Smooth muscle cell (in vitro differentiated cells): ENCODE measurements around the gene PPFIA2. TPM values are rescaled to one million over a fixed set of nuclear protein-coding genes. Genes with fewer than 3 reads are reported as not detected.

Experiments used
- DNase-seq: peaks from one replicate; lab custom pipeline; 2025; ENCODE audit not compliant: unreplicated experiment; lab: John Stamatoyannopoulos, UW
- H2AFZ ChIP-seq: fragments of 200-600 bp; sonication (generic); 2 replicates; pipeline ENCODE4 v1.6.0; 2016; ENCODE audit warnings: antibody characterized with exemption, low read depth, mild to moderate bottlenecking
- H3F3A ChIP-seq: fragments of 200-600 bp; sonication (generic); 2 replicates; pipeline ENCODE4 v1.6.0; 2017; ENCODE audit warnings: antibody characterized with exemption, low read depth
- H3K27ac ChIP-seq: fragments of 200-600 bp; sonication (generic); 2 replicates; pipeline ENCODE4 v1.5.1; 2016; ENCODE audit warnings: low read depth, mild to moderate bottlenecking
- H3K27me3 ChIP-seq: fragments of 200-600 bp; sonication (generic); 2 replicates; pipeline ENCODE4 v1.6.1; 2016; ENCODE audit warnings: low read depth, mild to moderate bottlenecking
- H3K36me3 ChIP-seq: fragments of 200-600 bp; sonication (generic); 2 replicates; pipeline ENCODE4 v1.5.1; 2016; ENCODE audit warnings: low read depth
- H3K4me1 ChIP-seq: fragments of 200-600 bp; sonication (generic); 2 replicates; pipeline ENCODE4 v1.5.1; 2016; ENCODE audit warnings: low read depth
- H3K4me2 ChIP-seq: fragments of 200-600 bp; sonication (generic); 2 replicates; pipeline ENCODE4 v1.6.0; 2016; ENCODE audit warnings: mild to moderate bottlenecking
- H3K4me3 ChIP-seq: fragments of 200-600 bp; sonication (generic); 2 replicates; pipeline ENCODE4 v1.5.1; 2016; ENCODE audit warnings: mild to moderate bottlenecking
- H3K79me2 ChIP-seq: fragments of 200-600 bp; sonication (generic); 2 replicates; pipeline ENCODE4 v1.6.0; 2016; ENCODE audit warnings: low read depth, mild to moderate bottlenecking
- H3K9ac ChIP-seq: fragments of 200-600 bp; sonication (generic); 2 replicates; pipeline ENCODE4 v1.6.0; 2016; ENCODE audit warnings: low read depth
- H3K9me3 ChIP-seq: fragments of 200-600 bp; sonication (generic); replicated peaks from 2 replicates; pipeline ENCODE4 v1.5.1; 2016; ENCODE audit warnings: low read depth
- H4K20me1 ChIP-seq: fragments of 200-600 bp; sonication (generic); 2 replicates; pipeline ENCODE4 v1.6.0; 2016; ENCODE audit warnings: low read depth
- WGBS: methylation state at CpG from one replicate; pipeline ENCODE4 v1.1.7; 2016; ENCODE audit warnings: low lambda C conversion rate; 5-methylcytosine and 5-hydroxymethylcytosine counted together
- polyA plus RNA-seq: library from polyadenylated mRNA; unstranded; fragments of >200 nt; fragmentation: Nextera tagmentation; extraction: Ambion mirVana; gene quantifications from 2 replicates; pipeline ENCODE4 v1.2.1, GENCODE V29; 2016
- total RNA-seq: library from RNA; depleted of rRNA; stranded (reverse); fragments of >200 nt; gene quantifications from 2 replicates; pipeline ENCODE4 v1.2.3, GENCODE V29; 2014
- TF ChIP-seq, protein P1 (sequence below): fragments of 200-600 bp; sonication (generic); IDR thresholded peaks from 2 replicates; pipeline ENCODE4 v1.5.1; 2017; ENCODE audit warnings: borderline replicate concordance, mild to moderate bottlenecking, antibody characterized with exemption; ENCODE audit not compliant: insufficient read depth, poor library complexity, severe bottlenecking

Gene PPFIA2
- total and polyA plus RNA-seq, 2 experiments from 2014 or later, result not detected

DNA sequence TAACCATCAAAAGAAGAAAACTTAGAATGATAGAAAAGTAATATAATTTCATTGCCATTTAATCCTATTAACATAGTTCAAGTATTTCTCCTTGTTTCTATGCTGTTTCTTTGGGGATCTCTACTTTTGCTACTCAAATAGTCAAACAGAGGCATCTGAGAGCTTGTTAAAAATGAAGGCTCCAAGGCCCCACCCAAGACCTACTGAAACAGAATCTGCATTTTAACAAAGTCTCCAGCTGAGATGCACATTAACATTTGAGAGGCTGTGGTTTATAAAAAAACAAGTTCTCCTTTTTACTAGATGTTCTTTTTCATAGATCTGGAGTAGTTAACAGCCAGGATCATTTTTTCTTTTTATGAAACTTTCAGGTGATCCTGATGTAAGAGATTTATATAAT is 31.8 kb downstream of the PPFIA2 start:
- no peak overlapping the region for H3K9ac ChIP-seq
- TF ChIP-seq, protein P1, sequence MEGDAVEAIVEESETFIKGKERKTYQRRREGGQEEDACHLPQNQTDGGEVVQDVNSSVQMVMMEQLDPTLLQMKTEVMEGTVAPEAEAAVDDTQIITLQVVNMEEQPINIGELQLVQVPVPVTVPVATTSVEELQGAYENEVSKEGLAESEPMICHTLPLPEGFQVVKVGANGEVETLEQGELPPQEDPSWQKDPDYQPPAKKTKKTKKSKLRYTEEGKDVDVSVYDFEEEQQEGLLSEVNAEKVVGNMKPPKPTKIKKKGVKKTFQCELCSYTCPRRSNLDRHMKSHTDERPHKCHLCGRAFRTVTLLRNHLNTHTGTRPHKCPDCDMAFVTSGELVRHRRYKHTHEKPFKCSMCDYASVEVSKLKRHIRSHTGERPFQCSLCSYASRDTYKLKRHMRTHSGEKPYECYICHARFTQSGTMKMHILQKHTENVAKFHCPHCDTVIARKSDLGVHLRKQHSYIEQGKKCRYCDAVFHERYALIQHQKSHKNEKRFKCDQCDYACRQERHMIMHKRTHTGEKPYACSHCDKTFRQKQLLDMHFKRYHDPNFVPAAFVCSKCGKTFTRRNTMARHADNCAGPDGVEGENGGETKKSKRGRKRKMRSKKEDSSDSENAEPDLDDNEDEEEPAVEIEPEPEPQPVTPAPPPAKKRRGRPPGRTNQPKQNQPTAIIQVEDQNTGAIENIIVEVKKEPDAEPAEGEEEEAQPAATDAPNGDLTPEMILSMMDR, result no peak
- H3F3A ChIP-seq, result no peaks in the 10 kb centered on the region
- H3K4me2 ChIP-seq, result no peak overlapping the region
- H3K4me3 ChIP-seq, result no peak overlapping the region
- no peak overlapping the region for H2AFZ ChIP-seq
- no peaks in the 10 kb centered on the region for H4K20me1 ChIP-seq
- no peak overlapping the region for H3K27ac ChIP-seq
- no peaks in the 10 kb centered on the region for H3K9me3 ChIP-seq
- H3K79me2 ChIP-seq, result no peaks in the 10 kb centered on the region
- no peaks in the 10 kb centered on the region for H3K4me1 ChIP-seq
- no peaks in the 10 kb centered on the region for H3K36me3 ChIP-seq
- no peaks in the 10 kb centered on the region for H3K27me3 ChIP-seq
- no peak for DNase-seq

DNA sequence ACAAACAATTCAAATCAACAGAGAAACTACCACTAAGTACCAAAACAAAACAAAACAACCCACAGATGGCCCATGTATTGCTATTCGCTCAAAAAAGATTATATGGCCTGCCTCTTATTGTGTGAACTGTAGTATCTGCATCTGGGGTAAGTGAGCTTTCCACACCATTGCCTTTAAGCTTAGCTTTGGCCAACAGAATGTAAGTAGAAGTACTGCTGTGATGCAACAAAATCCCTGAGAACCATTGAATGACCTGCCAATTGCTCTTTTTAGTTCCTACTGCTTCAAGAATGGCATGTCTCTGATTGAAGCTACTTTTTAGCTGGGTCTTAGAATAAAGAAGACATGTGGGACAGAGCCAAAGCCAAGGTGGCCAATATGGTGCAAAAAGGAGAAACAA is 32.5 kb downstream of the PPFIA2 start:
- Histone ChIP-seq H3K9me3 (no peaks in the 10 kb centered on the region), H3K27ac (no peak overlapping the region), H3K27me3 (no peaks in the 10 kb centered on the region), H3K4me1 (no peaks in the 10 kb centered on the region), H3K9ac (no peak overlapping the region), H4K20me1 (no peaks in the 10 kb centered on the region), H2AFZ (no peak overlapping the region), H3K79me2 (no peaks in the 10 kb centered on the region), H3F3A (no peaks in the 10 kb centered on the region), H3K4me3 (no peak overlapping the region), H3K4me2 (no peak overlapping the region), H3K36me3 (no peaks in the 10 kb centered on the region)
- TF ChIP-seq, protein P1, result no peak
- no peak for DNase-seq
- 85% methylated on average over 1 of the region's 1 CpG for WGBS

DNA sequence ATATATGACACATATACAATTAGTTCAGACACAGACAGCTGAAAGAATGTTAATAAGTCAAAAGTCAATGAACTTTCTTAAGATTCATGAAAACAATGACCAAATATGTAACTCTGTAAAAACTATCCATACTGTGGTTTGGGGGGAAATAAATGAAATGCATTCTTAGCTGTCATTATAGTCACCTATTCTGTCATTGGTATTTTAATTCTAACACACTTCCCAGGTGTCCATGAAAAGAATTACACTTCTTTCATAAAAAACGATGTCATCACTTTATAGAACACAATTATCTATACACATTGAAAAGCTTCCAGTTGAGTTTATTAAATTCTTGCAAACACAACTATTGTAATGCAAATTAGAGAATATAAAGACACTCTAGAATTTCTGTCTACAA is 35.8 kb downstream of the PPFIA2 start:
- Histone ChIP-seq H3K4me3 (no peak overlapping the region), H4K20me1 (no peaks in the 10 kb centered on the region), H3F3A (no peaks in the 10 kb centered on the region), H3K27ac (no peak overlapping the region), H3K27me3 (no peaks in the 10 kb centered on the region), H3K4me2 (no peak overlapping the region), H3K4me1 (no peaks in the 10 kb centered on the region), H2AFZ (no peak overlapping the region), H3K9me3 (no peaks in the 10 kb centered on the region), H3K9ac (no peak overlapping the region), H3K79me2 (no peaks in the 10 kb centered on the region), H3K36me3 (no peaks in the 10 kb centered on the region)
- WGBS, result 74% methylated on average over 1 of the region's 1 CpG
- DNase-seq, result no peak
- TF ChIP-seq, protein P1, result no peak

DNA sequence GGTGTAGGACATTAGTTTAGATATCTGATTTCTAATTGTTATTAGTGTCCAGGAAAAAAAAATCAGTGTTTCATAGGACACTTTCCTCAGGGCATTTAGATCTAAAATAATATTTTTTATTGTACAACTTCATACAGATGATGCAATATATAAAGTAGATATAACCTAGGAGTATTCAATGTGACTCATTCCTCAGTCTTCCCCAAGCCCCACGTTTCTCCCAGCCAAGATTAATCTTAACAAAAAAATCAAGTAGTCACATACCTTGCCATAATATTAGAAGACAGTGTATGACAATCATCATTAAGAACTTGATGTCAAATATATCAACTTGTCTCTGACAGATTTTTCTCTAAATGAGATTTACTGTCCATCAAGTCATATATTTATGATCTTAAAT is 37.1 kb downstream of the PPFIA2 start:
- H3K4me1 ChIP-seq, result no peaks in the 10 kb centered on the region
- H3K4me3 ChIP-seq, result no peak overlapping the region
- H3K36me3 ChIP-seq, result no peaks in the 10 kb centered on the region
- H3K9ac ChIP-seq, result no peak overlapping the region
- WGBS, result 57% methylated on average over 1 of the region's 1 CpG
- DNase-seq, result no peak
- no peak overlapping the region for H3K27ac ChIP-seq
- no peak overlapping the region for H2AFZ ChIP-seq
- H4K20me1 ChIP-seq, result no peaks in the 10 kb centered on the region
- H3K79me2 ChIP-seq, result no peaks in the 10 kb centered on the region
- no peaks in the 10 kb centered on the region for H3K27me3 ChIP-seq
- H3F3A ChIP-seq, result no peaks in the 10 kb centered on the region
- no peaks in the 10 kb centered on the region for H3K9me3 ChIP-seq
- no peak overlapping the region for H3K4me2 ChIP-seq
- TF ChIP-seq, protein P1, result no peak
